ENCODE results near the gene TPRX2.
"Not testable (repeated sequence)": the region's sequence is repeated elsewhere in the genome, so short reads cannot be mapped to it uniquely, and the experiment has no call there.

Gene TPRX2, protein sequence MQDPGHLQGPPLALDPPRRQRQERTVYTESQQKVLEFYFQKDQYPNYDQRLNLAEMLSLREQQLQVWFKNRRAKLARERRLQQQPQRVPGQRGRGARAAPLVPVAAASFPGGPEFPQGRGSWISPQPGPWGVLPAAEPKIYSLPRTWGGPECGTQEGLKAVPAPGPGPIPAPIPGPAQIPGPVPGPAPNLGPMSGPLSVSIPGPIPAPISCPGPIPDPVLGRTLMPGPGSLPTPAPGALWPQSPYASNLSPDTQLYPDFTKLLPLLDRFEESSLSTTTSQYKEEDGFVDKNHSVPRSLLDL

DNA sequence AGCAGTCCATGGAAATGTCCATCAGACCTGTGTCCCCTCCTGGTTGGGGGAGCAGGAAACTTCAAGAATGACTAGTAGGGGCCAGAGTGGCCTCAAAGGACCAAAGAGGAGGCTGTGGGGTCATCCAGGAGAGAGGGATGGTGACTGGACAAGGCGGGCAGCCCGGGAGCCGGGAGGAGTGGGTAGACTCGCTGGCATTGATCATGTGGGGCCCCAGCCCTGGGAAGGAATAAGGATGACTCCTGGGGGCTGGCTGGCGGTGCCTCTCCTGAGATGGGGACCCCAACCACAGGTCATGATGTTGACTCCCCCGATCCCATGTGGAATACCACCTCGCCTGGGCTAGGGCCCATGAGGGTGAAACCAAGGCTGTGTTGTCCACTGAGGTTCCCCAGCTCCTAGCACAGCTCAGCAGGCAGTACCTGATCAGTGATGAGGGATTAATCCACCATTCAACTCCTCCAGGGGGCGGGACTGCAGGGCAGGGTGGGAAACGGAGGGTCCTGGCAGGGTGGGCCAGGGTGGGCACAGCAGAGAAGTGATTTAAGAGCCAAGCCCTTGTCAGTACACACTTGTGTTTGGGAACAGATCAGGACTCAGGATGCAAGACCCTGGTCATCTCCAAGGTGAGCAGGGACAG is at the start of gene TPRX2:
TPRX2 (plus strand) TSS at position 590 of the 640 bp plus-strand sequence; CDS start at position 602, 12 bp downstream.
- not testable (repeated sequence) for H3K9me3 ChIP-seq (ENCODE audit: insufficient read depth, low read length); H4K20me1 ChIP-seq (ENCODE audit: low read depth, low read length); H3K4me3 ChIP-seq (ENCODE audit: insufficient read depth, low read length, poor library complexity, severe bottlenecking); H3F3A ChIP-seq (ENCODE audit: insufficient read depth); H3K36me3 ChIP-seq (ENCODE audit: low read length); H3K79me2 ChIP-seq (ENCODE audit: insufficient read depth, low read length); H3K9ac ChIP-seq (ENCODE audit: low read length); H3K27ac ChIP-seq (ENCODE audit: low read depth, low read length); H3K4me2 ChIP-seq (ENCODE audit: low read depth, low read length, poor library complexity, severe bottlenecking); H3K27me3 ChIP-seq (ENCODE audit: low read length); H2AFZ ChIP-seq (ENCODE audit: low read depth, low read length, severe bottlenecking); H3K9me2 ChIP-seq (replicated peaks; ENCODE audit: insufficient read depth, low read length)

DNA sequence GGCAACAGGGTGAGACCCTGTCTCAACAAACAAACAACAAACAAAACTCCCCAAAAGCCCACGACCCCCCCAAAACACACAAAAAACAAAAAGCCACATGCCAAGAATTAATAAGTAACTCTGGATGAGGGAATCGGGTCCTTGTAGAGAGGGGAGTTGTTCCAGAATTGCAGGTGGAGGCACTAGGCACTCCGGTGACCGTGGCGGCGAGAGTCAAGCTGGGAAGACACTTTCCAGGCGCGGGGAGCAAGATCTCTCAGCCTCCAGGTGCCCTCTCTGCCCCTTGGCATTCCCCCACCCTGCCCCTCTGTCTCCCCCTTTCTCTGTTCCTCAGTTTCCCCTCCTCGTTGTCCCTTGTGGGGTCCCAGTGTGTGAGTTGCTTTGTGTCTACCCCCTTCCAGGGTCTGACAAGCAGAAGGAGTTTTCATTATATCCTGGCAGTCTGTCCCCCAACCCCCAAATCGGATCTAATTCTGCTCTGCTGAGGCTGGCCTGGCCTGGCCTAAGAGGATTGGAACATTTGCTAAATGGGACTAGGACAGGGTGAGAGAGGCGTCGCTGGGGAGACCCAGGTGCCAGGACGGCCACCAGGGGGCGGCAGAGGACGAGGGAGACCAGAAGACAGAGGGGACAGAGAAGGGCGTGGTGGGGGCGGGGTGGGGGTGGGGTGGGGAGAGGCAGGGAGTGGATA is 45.6 kb upstream of the TPRX2 start:
- no peak for TF ChIP-seq EZH2phosphoT487 (conservative IDR thresholded peaks at IDR 0.05; ENCODE audit: low read length)
- TF ChIP-seq, protein P1, sequence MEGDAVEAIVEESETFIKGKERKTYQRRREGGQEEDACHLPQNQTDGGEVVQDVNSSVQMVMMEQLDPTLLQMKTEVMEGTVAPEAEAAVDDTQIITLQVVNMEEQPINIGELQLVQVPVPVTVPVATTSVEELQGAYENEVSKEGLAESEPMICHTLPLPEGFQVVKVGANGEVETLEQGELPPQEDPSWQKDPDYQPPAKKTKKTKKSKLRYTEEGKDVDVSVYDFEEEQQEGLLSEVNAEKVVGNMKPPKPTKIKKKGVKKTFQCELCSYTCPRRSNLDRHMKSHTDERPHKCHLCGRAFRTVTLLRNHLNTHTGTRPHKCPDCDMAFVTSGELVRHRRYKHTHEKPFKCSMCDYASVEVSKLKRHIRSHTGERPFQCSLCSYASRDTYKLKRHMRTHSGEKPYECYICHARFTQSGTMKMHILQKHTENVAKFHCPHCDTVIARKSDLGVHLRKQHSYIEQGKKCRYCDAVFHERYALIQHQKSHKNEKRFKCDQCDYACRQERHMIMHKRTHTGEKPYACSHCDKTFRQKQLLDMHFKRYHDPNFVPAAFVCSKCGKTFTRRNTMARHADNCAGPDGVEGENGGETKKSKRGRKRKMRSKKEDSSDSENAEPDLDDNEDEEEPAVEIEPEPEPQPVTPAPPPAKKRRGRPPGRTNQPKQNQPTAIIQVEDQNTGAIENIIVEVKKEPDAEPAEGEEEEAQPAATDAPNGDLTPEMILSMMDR (IDR thresholded peaks at IDR 0.05; ENCODE audit: insufficient read depth, low read length, poor library complexity, severe bottlenecking) = peak; percentile 73
- Histone ChIP-seq H3K9ac (ENCODE audit: low read length) (no peak overlapping the region), H3K27me3 (ENCODE audit: low read length) (no peaks in the 10 kb centered on the region), H3K4me2 (ENCODE audit: low read depth, low read length, poor library complexity, severe bottlenecking) (no peak overlapping the region), H2AFZ (ENCODE audit: low read depth, low read length, severe bottlenecking) (no peak overlapping the region), H3K4me3 (ENCODE audit: insufficient read depth, low read length, poor library complexity, severe bottlenecking) (no peak overlapping the region), H3K9me2 (replicated peaks; ENCODE audit: insufficient read depth, low read length) (no peaks in the 10 kb centered on the region), H3K9me3 (ENCODE audit: insufficient read depth, low read length) (no peaks in the 10 kb centered on the region), H3K27ac (ENCODE audit: low read depth, low read length) (no peak overlapping the region), H3K36me3 (ENCODE audit: low read length) (no peaks in the 10 kb centered on the region), H3K79me2 (ENCODE audit: insufficient read depth, low read length) (no peaks in the 10 kb centered on the region), H3F3A (ENCODE audit: insufficient read depth) (no peaks in the 10 kb centered on the region), H4K20me1 (ENCODE audit: low read depth, low read length) (no peaks in the 10 kb centered on the region)

DNA sequence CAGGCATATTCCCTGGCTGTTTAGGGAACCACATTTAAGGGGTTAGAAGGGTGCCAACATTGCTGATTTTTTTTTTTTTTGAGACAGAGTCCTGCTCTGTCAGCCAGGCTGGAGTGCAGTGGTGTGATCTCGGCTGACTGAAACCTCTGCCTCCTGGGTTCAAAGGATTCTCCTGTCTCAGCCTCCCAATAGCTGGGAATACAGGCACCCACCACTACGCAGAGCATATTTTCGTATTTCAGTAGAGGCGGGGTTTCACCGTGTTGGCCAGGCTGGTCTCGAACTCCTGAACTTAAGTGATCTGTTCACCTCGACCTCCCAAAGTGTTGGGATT is 45.1 kb upstream of the TPRX2 start:
- Histone ChIP-seq H3K27ac (ENCODE audit: low read depth, low read length) (no peak overlapping the region), H3K9ac (ENCODE audit: low read length) (no peak overlapping the region), H3F3A (ENCODE audit: insufficient read depth) (no peaks in the 10 kb centered on the region), H3K9me2 (replicated peaks; ENCODE audit: insufficient read depth, low read length) (no peaks in the 10 kb centered on the region), H2AFZ (ENCODE audit: low read depth, low read length, severe bottlenecking) (no peak overlapping the region), H3K36me3 (ENCODE audit: low read length) (no peaks in the 10 kb centered on the region), H3K27me3 (ENCODE audit: low read length) (no peaks in the 10 kb centered on the region), H3K79me2 (ENCODE audit: insufficient read depth, low read length) (no peaks in the 10 kb centered on the region), H3K9me3 (ENCODE audit: insufficient read depth, low read length) (no peaks in the 10 kb centered on the region), H3K4me3 (ENCODE audit: insufficient read depth, low read length, poor library complexity, severe bottlenecking) (no peak overlapping the region), H3K4me2 (ENCODE audit: low read depth, low read length, poor library complexity, severe bottlenecking) (no peak overlapping the region), H4K20me1 (ENCODE audit: low read depth, low read length) (no peaks in the 10 kb centered on the region)
- TF ChIP-seq, protein P1 (IDR thresholded peaks at IDR 0.05; ENCODE audit: insufficient read depth, low read length, poor library complexity, severe bottlenecking) = no peak
- TF ChIP-seq EZH2phosphoT487 (conservative IDR thresholded peaks at IDR 0.05; ENCODE audit: low read length) = no peak

DNA sequence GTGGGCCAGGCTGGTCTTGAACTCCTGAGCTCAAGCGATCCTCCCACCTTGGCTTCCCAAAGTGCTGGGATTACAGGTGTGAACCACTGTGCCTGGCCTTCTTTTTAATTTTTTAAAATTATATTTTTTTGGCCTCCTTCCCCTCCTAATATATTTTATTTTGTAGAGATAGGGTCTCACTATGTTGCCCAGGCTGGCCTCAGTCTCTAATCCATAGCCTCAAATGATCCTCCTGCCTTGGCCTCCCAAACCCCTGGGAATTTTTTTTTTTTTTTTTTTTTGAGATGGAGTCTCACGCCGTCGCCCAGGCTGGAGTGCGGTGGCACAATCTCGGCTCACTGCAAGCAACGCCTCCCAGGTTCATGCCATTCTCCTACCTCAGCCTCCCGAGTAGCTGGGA is 42.8 kb upstream of the TPRX2 start:
- not testable (repeated sequence) for H3K36me3 ChIP-seq (ENCODE audit: low read length); H3K9ac ChIP-seq (ENCODE audit: low read length); H3F3A ChIP-seq (ENCODE audit: insufficient read depth)

DNA sequence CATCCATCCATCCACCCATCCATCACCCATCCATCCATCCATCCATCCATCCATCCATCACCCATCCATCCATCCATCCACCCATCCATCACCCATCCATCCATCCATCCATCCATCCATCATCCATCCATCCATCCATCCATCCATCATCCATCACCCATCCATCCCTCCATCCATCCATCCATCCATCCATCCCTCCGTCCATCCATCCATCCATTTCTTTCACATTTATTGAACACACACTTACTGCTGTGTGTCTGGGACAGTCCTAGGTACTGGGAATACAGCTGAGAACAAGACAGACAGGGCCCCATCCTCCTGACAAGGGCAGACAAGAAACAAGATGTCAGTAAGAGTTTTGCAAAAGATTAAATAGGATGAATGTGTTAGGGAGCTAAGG is 40.8 kb upstream of the TPRX2 start:
- not testable (repeated sequence) for H3K9me3 ChIP-seq (ENCODE audit: insufficient read depth, low read length); H3K4me2 ChIP-seq (ENCODE audit: low read depth, low read length, poor library complexity, severe bottlenecking); H3K4me3 ChIP-seq (ENCODE audit: insufficient read depth, low read length, poor library complexity, severe bottlenecking); H4K20me1 ChIP-seq (ENCODE audit: low read depth, low read length); H3K9ac ChIP-seq (ENCODE audit: low read length); H3K27me3 ChIP-seq (ENCODE audit: low read length); H3K27ac ChIP-seq (ENCODE audit: low read depth, low read length); H3F3A ChIP-seq (ENCODE audit: insufficient read depth); H3K9me2 ChIP-seq (replicated peaks; ENCODE audit: insufficient read depth, low read length); H3K36me3 ChIP-seq (ENCODE audit: low read length); H2AFZ ChIP-seq (ENCODE audit: low read depth, low read length, severe bottlenecking); H3K79me2 ChIP-seq (ENCODE audit: insufficient read depth, low read length)

More for the DNA sequence above, 42.8 kb upstream of the TPRX2 start:
- H3K4me3 ChIP-seq (ENCODE audit: insufficient read depth, low read length, poor library complexity, severe bottlenecking); H2AFZ ChIP-seq (ENCODE audit: low read depth, low read length, severe bottlenecking); H4K20me1 ChIP-seq (ENCODE audit: low read depth, low read length); H3K27ac ChIP-seq (ENCODE audit: low read depth, low read length); H3K9me2 ChIP-seq (replicated peaks; ENCODE audit: insufficient read depth, low read length); H3K79me2 ChIP-seq (ENCODE audit: insufficient read depth, low read length); H3K9me3 ChIP-seq (ENCODE audit: insufficient read depth, low read length); H3K27me3 ChIP-seq (ENCODE audit: low read length); H3K4me2 ChIP-seq (ENCODE audit: low read depth, low read length, poor library complexity, severe bottlenecking): not testable (repeated sequence)

Data from SU-DHL-6 (cell line).